ENCODE results near the gene SLAIN1.
A peak's percentile ranks its signal among the peaks of the same experiment; 100 is the strongest.

SLAIN1 gene

GRCh38 chr13:77760893-77761292 lies 63.4 kb downstream of the SLAIN1 start:
- no peak for DNase-seq

GRCh38 chr13:77767413-77767812 lies 69.9 kb downstream of the SLAIN1 start:
- DNase-seq: peak; percentile 5

- no peak for DNase-seq
Observed at GRCh38 chr13:77774181-77774580, 76.7 kb downstream of the SLAIN1 start.

DNA sequence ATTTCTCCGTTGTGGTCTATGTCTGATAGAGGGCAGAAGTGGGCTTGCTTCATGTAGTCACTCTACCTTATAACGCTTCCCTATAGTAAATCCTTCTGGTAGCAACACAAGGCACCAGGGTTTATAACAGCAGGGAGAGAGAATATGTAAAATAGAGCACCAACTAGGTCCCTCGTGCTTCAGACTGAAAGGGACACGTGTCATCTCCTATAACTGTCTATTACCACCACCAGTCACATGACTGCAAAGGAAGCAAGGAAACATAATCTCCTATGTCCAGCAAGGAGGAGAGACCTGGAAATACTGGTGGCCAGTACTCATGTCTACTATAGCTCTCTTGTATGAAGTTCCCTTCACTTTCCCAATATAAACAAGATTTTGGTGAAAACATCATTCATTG lies 79.2 kb downstream of the SLAIN1 start:
- no peak for DNase-seq

GRCh38 chr13:77779552-77780272 lies 82.2 kb downstream of the SLAIN1 start:
- DNase-seq: peak; percentile 17

GRCh38 chr13:77781808-77782207 lies 84.3 kb downstream of the SLAIN1 start:
- DNase-seq: no peak

GRCh38 chr13:77784515-77784914 lies 87.0 kb downstream of the SLAIN1 start:
- DNase-seq: no peak

GRCh38 chr13:77786695-77787287 lies 89.3 kb downstream of the SLAIN1 start:
- DNase-seq: no peak

DNA sequence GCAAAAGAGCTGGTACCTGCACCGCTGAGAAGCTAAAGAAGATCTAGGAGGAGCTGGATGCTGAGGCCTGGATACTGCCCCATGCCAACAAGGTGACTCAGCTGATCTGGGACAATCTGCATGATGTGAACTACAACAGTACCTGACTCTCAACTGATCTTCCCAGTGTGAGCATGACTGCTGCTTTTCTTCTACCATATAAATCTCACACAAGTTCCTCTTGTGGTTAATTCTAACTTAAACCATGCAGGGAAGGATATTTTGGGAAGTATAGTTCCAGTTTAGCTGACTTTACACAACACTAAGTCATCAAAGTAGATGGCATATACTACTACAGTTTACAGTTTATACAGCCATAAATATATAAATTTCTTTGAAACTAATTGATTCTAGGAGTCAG lies 91.9 kb downstream of the SLAIN1 start:
- no peak for DNase-seq

DNA sequence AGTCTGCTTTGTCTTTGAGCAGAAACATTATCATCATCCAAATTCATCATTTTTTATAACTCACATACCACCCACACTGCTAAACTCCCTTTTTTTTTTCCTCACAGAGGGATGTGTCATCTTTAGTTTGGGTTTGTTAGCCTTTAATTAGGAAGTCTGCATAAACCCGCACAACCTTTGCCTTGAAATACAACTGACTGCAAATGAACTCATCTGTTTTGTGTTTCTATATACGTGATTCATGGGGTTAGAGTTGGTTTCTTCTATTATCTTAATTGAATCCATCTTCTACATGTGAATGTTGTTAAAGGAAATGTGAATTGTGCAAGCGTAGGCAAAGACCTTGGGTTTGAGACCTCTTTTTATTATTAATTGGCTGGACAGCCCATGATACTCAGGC lies 102.7 kb downstream of the SLAIN1 start:
- no peak for DNase-seq

DNA sequence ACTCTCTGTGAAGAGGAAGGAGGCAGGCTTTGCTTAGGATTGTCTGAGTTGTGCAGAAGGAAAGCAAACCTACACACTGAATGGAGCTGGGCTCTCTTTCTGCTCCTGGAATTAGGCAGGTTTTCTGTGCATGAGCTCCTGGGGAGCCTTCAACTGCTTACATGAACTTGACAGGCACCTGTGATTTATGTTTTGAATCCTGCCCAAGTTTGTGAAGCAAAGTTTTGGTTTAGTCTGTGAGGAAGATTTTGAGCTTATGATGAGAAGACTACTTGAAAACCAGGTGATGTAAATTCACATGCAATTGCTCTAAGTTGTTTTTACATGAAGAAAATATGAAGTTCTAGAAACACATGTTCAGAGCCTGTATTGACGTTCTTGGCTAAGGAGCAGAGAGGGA lies 109.0 kb downstream of the SLAIN1 start:
- no peak for DNase-seq

- no peak for DNase-seq
Observed at GRCh38 chr13:77807431-77808135, 110.1 kb downstream of the SLAIN1 start.

DNA sequence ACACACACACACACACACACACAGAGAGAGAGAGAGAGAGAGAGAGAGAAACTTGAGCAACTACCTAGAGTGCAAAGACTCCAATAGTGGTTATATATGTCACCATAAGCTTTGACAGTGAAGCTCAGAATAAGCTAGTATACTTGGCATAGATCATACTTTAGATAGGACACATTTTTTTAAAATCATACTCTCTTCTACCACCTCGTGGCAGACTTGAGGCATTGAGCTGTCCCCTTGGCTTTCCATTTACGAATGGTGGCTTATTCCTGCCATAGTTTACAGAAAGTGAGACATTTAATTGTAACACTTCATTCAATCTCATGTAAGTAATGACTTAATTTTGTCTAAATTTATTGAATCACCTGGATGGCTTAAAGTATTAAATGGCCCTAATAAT lies 112.9 kb downstream of the SLAIN1 start:
- no peak for DNase-seq

DNA sequence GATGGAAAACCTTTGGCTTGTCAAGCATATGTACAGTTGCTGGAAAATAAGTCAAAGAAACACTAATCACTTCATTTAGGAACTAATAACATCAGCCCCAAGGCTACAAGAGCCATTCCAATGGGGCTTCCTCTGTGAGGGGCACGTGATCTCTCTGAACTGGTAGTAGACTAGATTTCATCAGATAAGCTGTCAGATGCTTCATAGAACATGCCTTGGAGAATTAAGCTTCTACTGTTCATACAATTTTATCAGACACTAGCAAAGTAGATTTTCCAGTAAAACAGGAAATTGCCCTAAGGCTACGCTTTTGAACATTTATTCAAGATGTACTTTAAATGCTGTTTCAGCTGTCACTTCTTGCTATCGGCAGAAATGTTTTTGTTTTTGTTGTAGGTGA lies 113.4 kb downstream of the SLAIN1 start:
- DNase-seq: no peak

GRCh38 chr13:77811381-77811780 lies 113.9 kb downstream of the SLAIN1 start:
- DNase-seq: no peak

DNA sequence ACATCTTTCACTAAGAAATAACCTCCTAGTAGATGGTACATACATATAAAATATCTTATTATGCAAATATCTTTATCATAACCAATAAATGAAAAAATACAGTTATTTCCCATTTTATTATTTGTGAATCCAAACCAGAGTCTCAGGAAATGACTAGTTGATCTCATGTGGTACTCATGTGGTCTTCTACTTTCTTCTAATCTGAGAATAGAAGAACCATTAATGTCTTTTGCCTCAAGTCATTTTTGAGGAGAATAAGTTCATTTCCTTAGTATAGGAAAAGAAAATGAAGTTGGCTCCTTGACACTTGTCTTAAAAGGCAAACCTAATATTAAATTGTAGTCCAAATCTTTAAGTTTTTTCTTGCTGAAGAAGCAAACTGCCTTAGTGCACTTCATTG lies 114.5 kb downstream of the SLAIN1 start:
- DNase-seq: no peak

All from NCI-H2171 (cell line).